HPDE6-E6E7 (cell line): ENCODE results near the gene TASOR.
A peak's percentile ranks its signal among the peaks of the same experiment; 100 is the strongest.

ENCODE experiments used
- DNase-seq: peaks from one replicate; pipeline ENCODE4 v3.0.0; 2011; ENCODE audit warnings: missing footprints; ENCODE audit errors: extremely low spot score

Gene TASOR

DNA sequence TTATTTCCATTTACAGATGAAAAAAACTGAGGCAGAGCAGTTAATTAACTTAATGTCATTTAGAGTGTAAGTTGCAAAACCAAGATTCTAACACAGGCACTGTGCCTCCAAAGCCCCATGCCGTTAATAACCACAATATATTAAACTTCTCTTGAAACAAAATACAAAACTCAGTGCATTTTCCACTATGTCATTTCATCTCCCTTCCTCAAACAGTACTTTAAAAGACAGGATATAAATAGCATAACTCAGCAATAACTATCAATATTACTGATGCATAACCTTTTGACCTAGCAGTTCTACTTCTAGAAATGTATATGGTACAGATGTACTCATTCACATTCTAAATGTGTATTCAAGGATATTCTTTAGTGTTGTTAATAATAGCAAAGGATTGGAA, 5.1 kb upstream of the TASOR start:
- no peak for DNase-seq

DNA sequence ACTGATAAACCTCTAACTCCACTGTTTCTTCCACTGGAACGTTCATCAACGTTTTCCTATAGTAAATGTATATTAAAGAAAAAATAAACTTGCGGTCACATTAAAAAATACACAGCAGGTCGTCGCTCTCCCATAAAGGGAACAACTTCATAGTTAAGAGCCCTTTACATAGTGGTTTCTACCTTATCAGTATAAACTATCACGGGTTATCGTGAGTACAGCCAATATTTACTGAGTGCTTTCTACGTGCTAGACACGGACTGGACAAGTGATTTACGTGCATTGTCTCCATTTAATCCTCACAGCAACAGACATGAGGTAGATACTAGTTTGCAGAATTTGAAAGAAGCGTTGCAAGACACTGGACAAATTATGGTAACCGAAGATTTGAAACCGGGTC, 964 bp upstream of the TASOR start:
- DNase-seq = no peak

DNA sequence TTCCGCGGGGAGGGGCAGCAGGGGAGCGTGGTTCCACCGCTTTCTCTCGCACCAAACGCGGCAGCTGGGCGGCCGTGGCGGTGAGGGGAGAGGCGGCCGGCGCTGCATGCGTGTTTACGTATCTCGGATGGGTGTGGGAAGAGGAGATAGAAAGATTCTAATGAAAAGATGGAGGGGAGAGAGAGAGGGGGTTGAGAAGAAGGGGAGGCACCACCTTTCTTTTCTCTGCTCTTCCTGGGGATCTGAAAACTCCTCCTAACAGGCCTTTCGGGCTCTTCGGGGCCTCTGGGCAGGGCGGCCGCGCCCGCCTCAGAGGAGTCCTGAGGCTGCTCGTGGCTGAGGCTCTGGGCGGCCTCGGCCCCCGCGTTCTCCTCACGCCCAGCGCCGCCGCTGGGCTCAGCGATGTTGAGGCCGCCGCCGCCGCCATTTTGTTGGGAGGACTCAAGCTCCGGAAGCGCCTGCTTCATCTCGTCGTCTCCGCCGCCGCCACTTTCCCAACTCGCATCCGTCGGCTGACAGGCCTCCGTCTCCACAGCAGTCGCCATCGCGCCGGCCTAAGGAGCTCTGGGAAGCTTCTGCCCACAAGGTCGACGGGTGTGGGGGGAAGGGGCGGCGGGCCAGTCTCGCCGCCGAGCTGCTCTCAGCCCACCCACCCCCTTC, 473 bp downstream of the TASOR start:
- peak; percentile 4 for DNase-seq

DNA sequence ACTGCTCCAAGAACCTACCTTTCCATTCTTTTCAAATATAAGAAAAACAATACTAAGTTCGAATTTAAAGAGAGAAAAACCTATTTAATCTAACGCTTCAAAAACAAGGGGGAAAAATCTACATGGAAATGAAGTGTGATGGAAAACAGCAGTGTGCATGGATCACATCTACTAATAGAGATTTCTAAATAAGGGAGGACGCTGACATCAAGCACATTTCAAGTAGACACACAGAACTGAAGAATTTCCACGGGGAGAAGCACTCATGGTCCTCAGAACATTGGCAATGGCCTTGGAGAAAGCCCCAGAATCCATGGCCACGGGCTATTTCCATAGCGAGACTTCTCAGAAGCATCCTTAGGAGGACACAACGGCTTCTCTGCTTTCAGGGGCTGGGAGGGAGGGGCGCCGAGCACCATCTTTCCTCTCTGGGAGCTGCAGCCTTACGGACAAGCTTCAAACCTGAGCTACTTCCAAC, 1.0 kb downstream of the TASOR start:
- DNase-seq = no peak

DNA sequence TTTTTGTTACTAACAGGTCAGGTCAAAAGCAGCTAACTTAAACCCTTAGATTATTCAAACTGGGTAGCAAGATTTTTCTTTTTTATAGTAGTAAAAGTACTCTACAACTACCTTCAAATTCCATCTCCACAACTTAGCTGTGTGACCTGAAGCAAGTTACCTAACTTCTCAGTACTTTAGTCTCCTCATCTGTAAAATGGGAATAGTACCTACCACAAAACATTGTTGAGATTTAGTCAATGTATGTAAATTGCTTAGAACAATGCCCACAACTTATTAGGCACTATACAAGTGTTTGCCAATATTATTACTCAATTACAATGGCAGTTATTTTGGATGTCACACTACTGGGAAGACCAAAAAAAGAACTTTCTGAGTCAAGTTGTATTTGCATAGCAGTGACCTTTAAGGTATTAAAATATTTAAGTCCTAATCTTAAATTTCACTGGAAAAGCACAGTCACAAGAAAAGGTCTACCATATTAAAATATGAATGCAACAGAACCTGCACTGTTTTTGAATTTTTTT, 2.9 kb downstream of the TASOR start:
- DNase-seq = no peak

DNA sequence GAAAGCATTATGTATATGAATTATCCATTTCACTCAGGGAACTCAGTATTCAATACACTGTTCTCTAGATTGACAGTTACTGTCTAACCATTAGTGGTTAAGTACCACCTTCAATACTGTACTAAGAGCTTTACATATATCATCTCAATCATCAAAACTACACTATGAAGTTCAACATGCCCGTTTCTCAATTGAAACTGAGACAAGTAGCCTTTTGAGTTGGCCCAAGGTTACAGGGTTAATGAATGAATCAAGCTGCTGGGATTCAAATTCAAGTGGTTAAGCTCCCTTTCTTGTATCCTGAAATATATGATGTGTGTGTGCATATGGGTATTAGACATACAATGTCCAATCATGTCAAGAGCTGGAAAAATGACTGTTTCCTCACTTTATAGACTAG, 5.8 kb downstream of the TASOR start:
- no peak for DNase-seq

DNA sequence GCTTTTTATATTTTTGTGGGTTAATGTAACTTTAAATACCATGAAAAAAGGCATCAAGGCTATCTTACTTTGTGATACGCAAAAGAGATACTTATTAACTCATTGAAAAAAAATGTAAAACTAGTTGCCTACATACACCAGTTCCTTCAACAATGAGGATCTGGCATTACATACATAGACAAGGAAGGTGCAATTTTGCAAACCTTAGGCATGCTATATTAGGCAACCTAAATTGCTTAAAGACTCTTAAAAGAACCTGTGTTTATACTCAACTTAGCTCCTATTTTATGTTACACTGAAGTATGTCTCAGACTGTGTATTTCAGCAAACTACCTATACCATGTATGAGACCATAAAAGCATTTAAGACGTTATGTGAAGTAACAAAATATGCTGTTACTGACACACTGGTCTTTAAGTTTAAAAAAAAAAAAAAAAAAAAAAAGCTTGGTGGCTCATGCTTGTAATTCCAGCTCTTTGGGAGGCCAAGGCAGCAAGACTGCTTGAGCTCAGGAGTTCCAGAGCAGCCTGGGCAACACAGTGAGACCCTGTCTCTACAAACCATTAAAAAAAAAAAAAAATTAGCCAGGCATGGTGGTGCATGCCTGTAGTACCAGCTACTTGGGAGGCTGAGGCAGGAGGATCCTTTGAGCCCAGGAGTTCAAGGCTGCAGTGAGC, 9.1 kb downstream of the TASOR start:
- no peak for DNase-seq

DNA sequence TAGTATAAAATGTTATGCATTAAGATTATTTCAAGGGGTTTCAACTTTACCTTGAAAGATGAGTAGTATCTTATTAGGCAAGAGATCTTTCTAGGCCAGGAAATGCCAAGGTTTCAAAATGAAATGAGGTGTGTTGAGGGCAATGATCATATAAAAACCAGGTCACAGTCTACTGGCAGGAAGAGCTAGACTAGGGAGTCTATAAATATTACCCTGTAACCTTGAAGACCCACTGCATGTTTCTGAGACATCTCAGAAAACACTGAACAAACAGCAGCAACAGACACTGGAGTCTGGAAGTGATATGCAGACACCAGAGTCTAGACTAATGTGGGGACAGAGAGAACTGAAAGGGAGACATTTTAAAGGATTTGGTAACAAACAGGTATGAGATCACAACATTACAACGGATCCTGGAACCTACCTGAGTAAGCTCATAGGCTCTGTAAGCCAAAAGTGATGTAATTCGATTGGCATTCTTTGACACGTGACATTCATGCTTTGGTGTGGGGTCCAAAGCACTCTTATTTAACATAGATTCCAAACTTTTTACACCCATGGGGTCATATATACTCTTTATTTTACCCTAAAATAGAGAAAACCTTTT, 15.0 kb downstream of the TASOR start:
- peak; percentile 4 for DNase-seq

DNA sequence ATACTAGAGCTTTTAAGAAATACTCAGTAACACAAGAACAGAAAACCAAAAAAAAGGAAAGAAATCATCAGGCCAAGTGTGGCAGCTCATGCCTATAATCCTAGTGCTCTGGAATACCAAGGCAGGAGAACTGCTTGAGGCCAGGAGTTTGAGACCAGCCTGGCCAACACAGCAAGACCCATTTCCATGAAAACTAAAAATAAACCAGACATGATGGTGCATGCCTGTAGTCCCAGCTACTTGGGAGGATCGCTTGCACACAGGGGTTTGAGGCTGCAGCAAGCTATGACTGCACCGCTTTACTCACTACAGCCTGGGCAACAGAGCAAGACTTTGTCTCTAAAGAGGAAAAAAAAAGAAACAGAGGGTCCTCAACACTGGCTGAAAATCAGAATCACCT, 18.2 kb downstream of the TASOR start:
- no peak for DNase-seq

DNA sequence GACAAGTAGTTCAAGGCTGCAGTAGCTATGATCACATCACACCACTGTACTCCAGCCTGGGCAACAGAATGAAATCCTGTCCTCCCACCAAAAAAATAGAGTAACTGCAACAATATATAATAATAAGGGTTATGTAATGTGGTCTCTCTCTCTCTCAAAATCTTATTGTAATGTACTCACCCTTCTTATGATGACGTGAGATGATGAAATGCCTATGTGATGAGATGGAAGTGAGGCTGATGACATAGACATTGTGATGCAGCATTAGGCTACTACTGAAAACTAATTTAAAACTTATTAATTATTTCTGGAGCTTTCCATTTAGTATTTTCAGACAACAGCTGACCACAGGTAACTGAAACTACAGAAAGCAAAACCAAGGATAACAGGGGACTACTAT, 27.4 kb downstream of the TASOR start:
- DNase-seq = no peak

DNA sequence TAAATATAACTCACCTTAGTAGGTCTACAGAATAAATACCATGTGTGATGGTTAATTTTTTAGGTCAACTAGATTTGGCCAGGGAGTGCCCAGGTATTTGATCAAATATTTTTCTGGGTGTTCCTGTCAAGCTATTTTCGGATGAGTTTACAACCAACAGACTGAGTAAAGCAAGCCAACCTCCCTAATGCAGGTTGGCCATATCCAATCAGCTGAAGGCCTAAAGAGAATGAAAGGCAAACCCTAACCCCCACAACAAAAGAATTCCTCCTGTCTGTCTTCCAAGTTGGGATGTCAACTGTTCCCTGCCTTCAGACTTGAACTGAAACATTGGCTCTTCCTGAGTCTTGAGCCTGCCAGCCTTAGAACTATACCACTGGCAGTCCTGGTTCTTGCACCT, 28.6 kb downstream of the TASOR start:
- DNase-seq = no peak

DNA sequence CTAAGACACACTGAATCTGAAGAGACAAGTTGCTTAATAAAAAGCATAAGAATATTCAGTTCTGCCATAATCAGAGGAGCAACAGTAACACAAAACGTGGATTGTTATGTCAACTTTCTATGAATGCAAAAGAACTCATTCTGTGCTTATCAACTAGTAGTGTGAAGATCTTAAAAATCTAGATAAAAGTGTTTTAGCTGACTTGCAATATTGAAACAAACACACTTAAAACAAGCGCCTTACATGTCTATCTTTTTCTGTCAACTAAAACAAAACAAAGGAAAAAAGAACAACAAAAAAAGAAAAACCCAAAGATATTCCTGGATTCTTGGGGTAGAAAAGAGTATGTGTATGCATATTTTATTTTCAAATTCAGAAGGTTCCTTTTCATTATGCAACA, 37.7 kb downstream of the TASOR start:
- DNase-seq = no peak

DNA sequence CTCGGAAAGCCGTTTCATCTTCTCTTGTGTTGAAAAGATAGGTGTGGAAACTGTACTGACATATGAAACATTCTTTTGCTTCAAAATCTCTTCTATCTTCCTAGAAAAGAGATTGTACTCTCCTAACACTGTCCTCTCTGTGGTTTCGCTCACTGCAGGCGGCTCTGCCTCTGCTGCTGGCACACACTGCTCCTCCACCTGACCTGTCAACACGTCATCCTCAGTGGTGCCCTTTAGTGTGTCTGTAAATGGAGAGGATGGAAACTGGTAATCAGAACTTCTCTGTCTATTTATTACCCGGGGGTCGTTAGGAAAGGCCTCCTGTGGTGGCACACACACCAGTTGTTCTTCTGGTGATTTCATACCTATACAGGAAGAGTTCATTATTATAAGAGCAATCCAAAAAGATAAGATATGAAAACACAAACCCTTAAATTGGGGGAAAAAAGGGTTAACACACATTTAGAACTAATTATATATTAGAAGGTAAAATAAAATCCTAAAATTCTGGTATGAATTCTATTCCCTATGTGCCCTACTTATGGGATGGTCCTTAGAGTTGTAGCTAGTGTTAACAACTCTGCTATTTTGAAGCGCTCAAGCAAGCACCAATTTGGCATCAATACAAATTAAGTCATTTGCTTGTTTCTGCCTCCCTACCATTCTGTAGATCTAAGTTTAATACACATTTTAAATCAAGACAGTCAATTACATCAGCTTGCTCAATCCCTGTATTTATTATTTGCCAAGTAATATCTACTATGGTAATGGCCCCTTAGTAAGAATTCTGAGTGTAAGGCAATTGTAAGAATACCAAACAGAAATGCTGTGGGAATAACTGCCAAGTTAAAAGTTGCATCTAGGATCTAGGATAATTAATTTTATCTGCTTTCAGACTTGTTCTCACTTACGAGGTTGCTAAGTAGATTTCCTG, 49.2 kb downstream of the TASOR start:
- DNase-seq = no peak
